ENCODE data around the gene MOCS2.

DNA sequence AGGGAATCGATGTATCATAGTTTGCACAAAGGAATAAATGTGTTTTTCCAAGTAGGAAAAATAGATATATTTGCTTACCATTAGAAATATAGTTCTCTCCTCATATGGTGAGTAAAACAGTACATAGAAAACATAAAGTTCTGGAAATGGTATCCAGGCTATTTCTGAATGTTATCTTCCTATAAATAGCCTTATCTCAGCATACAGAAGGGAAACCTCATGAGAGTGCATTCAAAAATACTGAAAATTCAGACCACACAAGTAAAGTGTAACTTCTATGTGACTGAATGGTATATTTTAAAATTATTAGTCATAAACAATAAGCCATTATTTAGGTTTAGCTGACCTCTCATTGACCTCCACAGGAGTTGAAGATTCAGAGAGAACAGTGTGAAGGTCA, 43.5 kb downstream of the MOCS2 start:
- TF ChIP-seq, protein P1, sequence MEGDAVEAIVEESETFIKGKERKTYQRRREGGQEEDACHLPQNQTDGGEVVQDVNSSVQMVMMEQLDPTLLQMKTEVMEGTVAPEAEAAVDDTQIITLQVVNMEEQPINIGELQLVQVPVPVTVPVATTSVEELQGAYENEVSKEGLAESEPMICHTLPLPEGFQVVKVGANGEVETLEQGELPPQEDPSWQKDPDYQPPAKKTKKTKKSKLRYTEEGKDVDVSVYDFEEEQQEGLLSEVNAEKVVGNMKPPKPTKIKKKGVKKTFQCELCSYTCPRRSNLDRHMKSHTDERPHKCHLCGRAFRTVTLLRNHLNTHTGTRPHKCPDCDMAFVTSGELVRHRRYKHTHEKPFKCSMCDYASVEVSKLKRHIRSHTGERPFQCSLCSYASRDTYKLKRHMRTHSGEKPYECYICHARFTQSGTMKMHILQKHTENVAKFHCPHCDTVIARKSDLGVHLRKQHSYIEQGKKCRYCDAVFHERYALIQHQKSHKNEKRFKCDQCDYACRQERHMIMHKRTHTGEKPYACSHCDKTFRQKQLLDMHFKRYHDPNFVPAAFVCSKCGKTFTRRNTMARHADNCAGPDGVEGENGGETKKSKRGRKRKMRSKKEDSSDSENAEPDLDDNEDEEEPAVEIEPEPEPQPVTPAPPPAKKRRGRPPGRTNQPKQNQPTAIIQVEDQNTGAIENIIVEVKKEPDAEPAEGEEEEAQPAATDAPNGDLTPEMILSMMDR (IDR thresholded peaks at IDR 0.05; ENCODE audit: poor library complexity): no peak
- no peak for TF ChIP-seq EZH2phosphoT487 (IDR thresholded peaks at IDR 0.05; ENCODE audit: low read depth, severe bottlenecking, unreplicated experiment)
- TF ChIP-seq EZH2 (IDR thresholded peaks at IDR 0.05; ENCODE audit: borderline replicate concordance): no peak

Measured in hepatocyte (in vitro differentiated cells).